HS-27A (cell line): ENCODE measurements around the gene ATP6V0A1.
"Not testable (repeated sequence)": the region's sequence is repeated elsewhere in the genome, so short reads cannot be mapped to it uniquely, and the experiment has no call there.

Source experiments
- DNase-seq: peaks from one replicate; pipeline ENCODE4 v3.0.0-alpha.2; 2012; ENCODE audit warnings: low read depth, missing footprints

The ATP6V0A1 gene

DNA sequence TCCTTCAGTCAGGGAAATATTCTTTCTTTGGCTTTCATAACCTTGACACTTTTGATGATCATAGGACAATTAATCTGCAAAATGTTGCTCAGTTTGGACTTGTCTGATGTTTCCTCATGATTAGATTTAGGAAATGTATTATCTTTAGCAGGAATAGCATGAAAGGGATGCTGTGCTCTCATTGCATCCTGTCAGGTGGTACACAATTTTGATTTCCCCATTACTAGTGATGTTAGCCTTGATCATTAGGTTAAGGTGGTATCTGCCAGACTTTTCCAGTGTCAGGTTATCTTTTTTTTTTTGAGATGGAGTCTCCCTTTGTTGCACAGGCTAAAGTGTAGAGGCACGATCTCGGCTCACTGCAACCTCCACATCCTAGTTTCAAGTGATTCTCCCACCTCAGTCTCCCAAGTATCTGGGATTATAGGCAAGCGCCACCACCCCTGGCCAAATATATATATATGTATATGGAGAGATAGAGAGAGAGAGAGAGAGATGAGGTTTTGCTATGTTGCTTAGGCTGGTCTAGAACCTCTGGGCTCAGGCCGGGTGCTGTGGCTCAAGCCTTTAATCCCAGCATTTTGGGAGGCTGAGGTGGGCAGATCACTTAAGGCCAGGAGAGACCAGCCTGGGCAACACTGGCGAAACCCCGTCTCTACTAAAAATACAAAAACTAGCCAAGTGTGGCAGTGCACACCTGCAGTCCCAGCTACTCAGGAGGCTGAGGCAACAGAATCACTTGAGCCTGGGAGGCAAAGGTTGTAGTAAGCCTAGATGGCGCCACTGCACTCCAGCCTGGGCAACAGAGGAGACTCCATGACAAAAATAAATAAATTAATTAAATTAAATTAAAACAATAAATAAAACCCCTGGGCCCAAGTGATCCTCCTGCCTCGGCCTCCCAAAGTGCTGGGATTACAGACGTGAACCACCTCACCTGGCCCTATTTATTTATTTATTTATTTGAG is 19.8 kb upstream of the ATP6V0A1 start:
- no peak for DNase-seq

DNA sequence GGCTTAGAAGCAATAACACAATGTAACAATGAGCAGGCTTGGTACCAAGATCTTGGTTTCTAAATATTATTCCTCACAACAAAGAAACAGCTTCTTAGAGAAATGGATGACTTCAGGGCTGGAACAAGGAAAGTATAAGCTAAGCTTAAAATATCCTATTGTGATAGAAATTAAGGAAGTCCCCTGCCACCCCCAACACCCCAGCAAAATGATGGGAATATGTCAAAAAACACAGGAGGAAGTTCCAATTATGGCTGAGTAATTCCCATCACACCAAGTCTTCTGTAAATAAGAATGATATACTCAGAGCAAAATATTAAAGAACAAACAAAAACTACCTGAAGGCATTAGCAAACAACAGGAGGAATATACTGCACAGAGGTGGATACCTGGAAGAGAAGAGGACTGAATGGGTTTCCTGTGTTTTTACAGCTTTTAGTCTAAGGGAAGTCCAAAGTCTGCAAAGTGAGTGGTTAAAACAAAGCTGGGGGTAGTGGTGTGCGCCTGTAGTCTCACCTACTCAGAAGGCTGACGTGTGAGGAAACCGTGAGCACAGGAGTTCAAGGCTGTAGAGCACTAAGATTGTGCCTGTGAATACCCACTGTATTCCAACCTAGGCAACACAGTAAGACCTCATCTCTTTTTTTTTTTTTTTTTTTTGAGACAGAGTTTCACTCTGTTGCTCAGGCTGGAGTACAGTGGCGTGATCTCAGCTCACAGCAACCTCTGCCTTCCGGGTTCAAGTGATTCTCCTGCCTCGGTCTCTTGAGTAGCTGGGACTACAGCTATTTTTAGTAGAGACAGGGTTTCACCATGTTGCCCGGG is 17.1 kb upstream of the ATP6V0A1 start:
- no peak for DNase-seq

DNA sequence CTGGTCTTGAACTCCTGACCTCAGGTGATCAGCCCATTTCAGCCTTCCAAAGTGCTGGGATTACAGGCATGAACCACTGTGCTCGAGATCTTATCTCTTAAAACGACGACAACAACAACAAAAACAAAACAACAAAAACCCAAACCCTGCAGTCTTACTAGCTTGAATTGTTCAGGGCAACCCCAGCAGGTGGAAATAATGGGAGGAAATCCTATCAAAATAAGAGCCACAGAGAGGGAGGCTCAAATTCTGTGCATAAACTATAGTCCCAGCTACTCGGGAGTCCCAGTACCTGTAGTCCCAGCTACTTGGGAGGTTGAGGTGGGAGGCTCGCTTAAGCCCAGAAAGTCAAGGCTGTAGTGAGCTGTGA is 16.5 kb upstream of the ATP6V0A1 start:
- no peak for DNase-seq

DNA sequence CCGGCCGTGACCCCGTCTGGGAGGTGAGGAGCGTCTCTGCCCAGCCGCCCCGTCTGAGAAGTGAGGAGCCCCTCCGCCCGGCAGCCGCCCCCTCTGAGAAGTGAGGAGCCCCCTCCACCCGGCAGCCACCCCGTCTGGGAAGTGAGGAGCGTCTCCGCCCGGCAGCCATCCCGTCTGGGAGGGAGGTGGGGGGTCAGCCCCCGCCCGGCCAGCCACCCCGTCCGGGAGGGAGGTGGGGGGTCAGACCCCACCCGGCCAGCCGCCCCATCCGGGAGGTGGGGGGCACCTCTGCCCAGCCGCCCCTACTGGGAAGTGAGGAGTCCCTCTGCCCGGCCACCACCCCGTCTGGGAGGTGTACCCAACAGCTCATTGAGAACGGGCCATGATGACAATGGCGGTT is 9.5 kb upstream of the ATP6V0A1 start:
- DNase-seq, result not testable (repeated sequence)

DNA sequence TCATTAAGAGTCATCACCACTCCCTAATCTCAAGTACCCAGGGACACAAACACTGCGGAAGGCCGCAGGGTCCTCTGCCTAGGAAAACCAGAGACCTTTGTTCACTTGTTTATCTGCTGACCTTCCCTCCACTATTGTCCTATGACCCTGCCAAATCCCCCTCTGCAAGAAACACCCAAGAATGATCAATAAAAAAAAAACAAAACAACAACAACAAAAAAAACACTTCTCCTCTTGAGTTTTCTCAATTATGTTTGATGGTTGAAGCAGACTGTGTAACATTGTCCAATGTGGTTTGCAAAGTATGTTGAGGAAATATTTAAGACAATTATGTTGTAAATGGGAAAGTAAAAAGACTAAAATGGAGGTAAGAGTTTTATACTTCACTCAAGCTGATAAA is 8.8 kb upstream of the ATP6V0A1 start:
- DNase-seq, result not testable (repeated sequence)

DNA sequence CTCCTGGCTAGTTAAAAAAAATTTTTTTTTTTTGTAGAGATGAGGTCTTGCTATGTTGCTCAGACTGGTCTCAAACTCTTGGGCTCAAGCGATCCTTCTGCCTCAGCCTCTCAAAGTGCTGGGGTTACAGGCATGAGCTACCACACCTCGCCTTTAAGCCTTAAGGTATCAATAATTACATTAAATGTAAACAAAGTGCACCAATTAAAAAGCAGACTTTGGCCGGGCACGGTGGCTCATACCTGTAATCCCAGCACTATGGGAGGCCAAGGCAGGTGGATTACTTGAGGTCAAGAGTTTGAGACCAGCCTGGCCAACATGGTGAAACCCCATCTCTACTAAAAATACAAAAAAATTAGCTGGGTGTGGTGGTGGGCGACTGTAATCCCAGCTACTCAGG is 7.4 kb upstream of the ATP6V0A1 start:
- DNase-seq, result not testable (repeated sequence)

DNA sequence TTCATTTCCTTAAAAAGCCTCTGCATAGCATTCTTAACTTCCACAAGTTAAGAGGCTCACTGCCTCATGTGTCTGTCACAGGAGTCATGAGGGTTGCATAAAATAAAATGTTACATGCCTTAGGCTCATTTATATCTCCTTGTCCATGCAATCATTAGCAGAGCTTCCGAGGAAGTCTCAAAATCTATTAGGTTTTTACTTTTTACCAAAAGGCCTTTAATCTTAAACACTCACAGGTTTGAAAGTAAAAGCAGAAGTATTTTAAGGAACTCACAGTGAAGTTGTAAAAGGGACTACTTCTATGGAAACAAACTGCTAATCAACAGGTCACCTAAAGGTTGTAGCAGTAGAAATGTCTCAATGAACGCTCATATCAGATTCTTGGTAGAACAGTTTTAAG is 5.2 kb upstream of the ATP6V0A1 start:
- DNase-seq, result no peak

DNA sequence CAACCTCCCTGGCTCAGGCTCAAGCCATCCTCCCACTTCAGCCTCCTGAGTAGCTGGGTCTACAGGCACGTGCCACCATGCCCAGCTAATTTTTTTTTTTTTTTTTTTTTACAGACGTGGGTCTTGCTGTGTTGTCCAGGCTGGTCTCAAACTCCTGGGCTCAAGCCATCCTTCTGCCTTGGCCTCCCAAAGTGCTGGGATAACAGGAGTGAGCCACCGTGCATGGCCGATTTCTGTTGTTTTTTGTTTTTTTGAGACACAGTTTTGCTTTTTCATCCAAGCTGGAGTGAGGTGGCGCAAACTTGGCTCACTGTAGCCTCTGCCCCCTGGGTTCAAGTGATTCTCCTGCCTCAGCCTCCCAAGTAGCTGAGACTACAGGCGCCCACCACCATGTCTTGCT is 3.7 kb upstream of the ATP6V0A1 start:
- not testable (repeated sequence) for DNase-seq

DNA sequence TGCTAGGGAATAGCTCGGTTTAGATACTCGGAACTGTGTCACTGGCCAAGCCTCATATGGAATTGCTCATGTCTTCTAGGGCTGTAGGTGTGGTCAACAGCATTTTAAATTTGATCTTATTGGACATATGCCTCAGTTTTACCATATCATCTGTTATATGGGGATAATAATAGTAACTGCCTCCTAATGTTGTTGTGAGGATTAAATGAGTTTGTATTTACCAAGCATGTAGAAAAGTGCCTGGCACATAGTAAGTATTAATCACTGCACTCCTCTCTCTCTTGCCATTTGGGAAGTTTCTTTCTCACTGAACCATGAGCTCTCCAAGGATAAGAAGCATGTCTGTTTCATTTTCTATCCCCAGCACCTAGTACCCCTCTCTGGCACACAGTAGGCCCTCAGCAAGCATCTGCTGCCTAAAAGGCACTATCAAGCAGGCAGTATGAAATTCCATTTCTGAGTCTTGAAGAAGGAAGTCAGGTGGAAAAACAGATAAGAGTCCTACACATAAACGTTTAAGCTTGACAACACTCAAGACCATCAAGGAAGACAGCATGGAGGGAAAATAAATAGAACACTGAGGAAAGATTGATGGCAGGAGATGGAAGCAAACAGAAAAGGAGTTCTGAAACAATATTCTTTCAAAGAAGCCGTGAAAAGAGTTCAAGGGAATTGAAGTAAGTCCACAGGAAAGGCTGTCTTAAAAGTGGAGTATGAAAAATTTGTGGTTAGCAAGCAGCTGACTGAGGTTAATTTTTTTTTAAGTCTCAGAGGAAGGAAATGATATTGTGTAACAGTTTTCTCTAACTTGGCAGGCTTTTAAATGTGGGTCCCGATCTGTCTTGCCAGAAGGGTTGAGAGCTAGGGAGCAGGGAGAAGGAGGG is 2.2 kb upstream of the ATP6V0A1 start:
- DNase-seq, result no peak

DNA sequence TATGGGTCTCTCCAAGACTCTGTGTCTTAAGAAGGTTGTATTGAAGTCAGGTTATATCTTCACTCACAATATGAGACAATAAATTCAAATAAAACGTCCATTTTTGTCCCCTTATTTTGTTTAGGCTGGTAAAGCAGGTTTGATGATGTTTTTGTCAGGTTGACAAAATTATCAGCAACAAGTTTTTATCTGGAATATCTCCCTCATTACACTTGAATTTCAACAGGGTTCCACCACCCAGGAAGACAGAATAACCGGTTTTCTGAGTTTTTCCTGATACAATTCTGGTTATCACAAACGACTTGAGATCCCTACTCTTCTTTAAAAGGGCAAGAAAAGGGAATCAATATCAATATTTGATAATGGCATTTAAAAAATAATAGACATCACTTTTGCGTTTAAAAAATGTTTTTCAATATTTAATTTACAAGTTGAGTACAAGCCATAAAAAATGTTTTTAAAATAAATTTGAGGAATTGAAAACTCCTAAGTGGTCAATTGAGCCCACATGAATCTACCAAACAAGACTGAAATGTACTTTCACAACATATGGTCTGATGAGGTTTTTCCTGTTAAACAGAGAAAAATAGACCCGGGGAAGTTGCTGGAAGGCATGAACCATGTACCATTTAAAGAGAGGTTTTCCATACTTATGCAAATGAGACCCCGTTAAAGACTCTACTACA is 1.4 kb upstream of the ATP6V0A1 start:
- no peak for DNase-seq

DNA sequence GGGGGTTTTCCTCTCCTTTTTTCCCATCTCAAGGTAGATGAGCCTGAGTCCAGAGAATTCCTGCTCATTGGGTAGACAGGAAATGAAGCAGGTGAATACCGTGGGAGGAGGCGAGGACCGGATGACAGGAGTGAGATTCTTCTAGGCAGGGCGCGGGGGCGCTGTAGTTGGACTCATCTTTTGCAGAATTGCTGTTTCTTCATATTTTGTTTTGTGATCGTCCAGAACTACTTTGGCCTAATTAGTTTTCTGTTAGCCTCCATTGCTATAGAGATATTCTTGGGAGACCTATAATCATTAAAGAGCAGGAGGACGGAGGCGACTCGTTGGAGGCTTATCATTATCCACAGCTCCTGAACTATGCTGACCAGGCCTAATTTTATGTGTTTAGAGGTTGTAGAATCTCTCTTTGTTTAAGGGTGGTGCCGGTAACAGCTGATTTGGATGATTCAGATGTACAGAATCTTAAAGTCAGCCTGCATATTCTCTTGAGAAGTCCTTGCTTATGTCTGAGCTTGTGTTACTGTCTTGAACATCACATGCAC is 650 bp downstream of the ATP6V0A1 start:
- no peak for DNase-seq

DNA sequence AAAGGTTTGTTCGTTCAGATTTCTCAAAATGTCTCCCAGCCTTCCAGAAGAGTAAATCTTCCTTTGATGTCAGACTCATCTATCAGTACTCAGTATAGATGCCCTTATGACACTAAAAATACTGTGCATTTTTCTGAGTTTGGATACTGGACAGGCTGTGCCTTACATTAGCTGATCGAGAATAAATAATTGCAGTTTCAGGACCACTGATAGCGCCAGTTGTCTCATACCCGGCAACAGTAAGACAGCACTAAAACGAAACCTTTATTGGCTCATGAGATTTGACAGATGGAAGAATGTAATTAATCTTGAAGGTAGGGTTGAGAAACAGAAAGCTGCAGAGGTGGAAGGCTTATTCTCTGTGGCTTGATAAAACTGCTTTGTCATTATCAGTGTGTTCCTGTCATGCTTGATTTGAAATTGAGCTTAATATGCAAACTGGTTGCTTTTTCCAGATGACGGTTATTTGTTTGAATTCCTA is 1.2 kb downstream of the ATP6V0A1 start:
- no peak for DNase-seq

DNA sequence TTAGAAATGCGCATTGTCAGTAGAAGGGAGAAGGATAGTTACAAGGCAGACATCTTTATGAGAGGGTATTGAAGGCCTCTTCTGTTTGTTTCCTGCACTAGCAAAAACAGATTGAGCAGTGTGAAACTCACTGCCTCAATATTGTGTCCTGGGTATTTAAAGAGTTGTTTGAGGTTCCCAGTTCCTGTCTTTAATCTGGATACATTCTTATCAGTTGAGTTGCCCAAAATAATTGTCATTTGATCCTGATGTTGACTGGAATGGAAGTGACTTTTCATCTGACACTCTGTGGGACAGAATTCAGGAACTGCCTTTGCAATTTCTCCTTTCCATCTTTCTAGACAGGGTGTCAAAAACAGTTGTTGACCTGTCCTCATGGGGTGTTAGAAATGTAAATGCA is 1.7 kb downstream of the ATP6V0A1 start:
- DNase-seq, result no peak

DNA sequence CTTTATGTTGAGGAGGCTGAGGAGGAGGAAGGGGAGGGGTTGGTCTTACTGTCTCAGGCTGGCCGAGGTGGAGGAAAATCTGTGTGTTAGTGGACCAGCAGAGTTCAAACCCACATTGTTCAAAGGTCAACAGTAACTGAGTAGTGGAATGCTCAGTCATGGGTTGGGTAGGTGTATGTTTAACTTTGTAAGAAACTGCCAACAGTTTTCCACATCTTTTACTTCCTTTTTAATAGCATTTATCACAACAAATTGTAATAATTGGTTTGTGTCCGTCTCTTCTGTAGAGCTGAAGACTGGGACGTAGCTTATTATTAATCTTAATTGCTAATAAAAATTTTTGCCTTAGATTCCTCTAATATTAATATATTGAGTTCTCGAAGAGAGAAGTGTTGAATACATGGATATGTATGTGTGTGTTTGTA is 5.3 kb downstream of the ATP6V0A1 start:
- DNase-seq, result no peak

DNA sequence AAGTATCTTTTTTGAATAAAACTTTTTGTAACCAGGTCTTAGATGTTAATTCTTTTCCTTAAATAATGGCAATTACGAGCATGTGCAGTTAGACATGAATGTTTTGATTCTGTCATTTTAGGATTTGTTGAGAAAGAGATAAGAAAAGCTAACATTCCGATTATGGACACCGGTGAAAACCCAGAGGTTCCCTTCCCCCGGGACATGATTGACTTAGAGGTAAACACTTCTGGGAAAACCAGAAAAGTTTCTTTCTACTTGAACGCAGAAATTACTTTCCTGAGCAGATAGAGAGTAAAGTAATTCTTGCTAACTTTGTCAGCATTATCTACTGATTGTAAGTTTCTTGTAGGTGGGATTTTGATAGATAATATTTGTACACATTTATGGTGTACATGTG is 9.2 kb downstream of the ATP6V0A1 start:
- DNase-seq, result no peak

DNA sequence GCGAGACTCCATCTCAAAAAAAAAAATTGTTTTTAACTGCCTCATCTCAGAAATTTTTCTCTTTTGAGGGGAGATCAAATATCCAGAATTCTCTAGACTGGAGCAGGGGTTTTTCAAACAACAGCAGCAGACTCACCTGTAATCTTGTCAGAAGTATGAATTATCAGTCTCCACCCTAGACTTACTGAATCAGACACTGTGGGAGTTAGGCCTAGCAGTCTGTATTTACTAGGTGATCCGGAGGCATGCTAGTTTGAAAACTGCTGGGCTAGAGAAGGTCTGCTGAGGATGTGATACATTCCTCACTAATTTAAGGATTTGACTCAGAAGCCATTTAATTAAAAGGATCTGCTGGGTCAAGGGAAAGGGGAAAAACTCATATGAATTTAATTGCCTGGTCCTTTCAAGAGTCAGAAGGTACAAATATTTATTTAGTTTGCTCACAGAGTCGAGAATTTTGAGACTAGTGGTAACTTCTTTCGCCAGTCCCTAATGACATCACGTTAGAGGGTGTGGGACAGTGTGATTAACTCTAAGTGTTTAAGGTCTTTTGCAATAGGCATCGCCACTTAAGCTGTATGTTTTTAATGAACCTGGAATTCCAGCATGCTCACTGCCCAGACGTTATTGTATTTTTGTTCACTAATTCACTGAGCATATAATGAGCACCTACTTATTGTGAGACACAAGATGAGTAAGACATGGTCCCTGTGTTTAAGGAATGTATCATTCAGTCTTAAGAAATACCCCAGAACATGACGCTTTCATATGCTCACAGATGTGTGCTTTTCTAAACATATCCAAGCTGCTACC is 14.2 kb downstream of the ATP6V0A1 start:
- no peak for DNase-seq

DNA sequence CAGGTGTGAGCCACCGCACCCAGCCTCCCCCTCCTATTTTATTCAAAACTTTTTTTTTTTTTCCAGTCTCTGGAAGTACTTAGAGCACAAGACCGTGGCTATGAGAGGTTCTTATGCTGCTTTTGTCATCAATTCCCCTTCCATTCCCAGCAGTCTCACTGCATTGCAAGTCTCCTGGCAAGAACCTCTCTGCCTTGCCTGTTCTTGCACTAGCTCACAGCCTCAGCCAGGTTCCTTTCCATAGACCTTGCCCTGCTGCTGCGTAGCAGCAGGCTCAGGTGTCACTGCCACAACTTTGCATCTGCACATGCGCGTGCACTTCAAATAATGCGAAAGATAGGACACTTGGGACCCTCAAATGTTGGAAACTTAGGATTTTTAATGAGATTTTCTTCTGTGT is 15.6 kb downstream of the ATP6V0A1 start:
- no peak for DNase-seq

DNA sequence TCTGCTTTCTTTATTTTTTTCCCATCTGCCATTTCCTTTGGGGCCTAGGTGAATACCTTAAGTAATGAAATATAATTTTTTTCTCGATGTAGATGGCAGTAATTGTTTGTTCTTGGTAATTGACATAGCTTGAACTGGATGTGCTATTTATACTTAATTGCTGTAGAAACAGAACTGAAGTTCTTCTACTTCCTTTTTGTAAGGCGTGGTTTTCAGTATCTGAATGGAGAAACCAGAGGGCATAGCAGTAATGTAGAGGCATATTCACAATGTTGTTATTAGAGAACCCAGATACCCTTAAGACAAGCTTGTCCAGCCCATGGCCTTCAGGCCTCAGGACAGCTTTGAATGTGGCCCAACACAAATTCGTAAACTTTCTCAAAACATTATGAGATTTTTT is 16.4 kb downstream of the ATP6V0A1 start:
- no peak for DNase-seq

DNA sequence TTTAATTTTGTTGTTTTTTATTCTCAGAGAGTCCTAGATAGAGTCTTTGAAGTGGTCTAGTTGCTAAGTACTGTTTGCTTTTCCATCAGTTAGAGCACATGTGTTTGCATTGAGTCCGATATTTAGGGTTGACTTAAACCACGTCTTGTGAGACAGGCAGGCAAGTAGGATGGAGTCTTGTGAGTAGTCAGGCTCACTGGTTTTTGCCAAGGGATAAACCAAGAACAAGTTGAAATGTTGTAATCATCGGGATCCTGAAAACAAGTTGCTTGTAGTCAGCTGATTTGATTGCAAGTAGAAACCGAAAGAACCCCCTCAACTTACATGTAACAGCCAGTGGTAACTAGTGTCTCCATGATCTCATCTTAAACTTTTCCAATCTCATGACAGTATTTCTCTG is 17.2 kb downstream of the ATP6V0A1 start:
- no peak for DNase-seq

DNA sequence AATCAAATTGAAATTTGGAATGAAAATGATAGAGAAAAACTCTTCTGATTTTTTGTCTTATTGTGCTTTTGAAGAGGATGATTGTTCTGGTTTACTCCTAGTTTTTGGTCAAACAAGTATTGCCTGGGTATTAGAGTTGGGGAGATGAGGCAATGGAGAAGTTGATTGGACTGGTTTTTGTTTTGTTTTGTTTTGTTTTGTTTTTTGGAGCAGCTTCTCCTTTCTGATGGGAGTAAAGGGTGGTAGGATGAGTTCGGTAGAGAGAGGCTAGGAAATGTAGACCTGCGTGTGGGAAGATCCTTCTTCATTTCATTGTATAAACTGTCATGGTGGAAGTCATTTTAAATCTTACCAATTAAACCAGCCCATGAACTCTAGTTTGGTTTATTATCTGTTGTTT is 17.7 kb downstream of the ATP6V0A1 start:
- DNase-seq, result no peak
